GM23248 (cell line): ENCODE results near the gene DTNB.

Source experiments
- EZH2 ChIP-seq: fragments of 200-600 bp; sonication (generic); IDR thresholded peaks from 2 replicates; pipeline ENCODE4 v1.6.1; 2018; ENCODE audit warnings: antibody characterized with exemption, mild to moderate bottlenecking; ENCODE audit not compliant: insufficient read depth, poor library complexity, severe bottlenecking
- EZH2phosphoT487 ChIP-seq: fragments of 200-600 bp; sonication (generic); IDR thresholded peaks from 2 replicates; pipeline ENCODE4 v1.6.1; 2018; ENCODE audit warnings: antibody characterized with exemption, moderate library complexity, mild to moderate bottlenecking, low read depth; ENCODE audit not compliant: insufficient read depth

GRCh38 chr2:25400169-25400568, 273.2 kb downstream of the DTNB start:
- no peak for TF ChIP-seq EZH2
- TF ChIP-seq EZH2phosphoT487, result no peak
